Tibial nerve (tissue), 4 donors: ENCODE data around the gene PEBP1. TPM values are rescaled to one million over a fixed set of nuclear protein-coding genes. Genes with fewer than 3 reads are reported as not detected.

Experiments used
- DNase-seq, 2 donors: peaks; one replicate each; pipeline ENCODE4 v3.0.0-alpha.2; 2019; ENCODE audit warnings: low spot score in 2 of 2
- H3K27ac ChIP-seq, 4 donors: fragments of 200-600 bp; sonication (generic) in 3 of 4; one replicate each; pipeline ENCODE4 v1.5.1; 2017 to 2019; ENCODE audit warnings: mild to moderate bottlenecking in 1 of 4
- H3K27me3 ChIP-seq, 2 donors: fragments of 200-600 bp; sonication (generic) in 1 of 2; one replicate each; pipeline versions ENCODE4 v1.5.1 to v1.6.0; 2017 to 2019
- H3K36me3 ChIP-seq, 3 donors: fragments of 200-600 bp; sonication (generic); one replicate each; pipeline ENCODE4 v1.5.1; 2018 to 2019
- H3K4me1 ChIP-seq, 4 donors: fragments of 200-600 bp; sonication (generic) in 3 of 4; one replicate each; pipeline ENCODE4 v1.5.1; 2017 to 2019
- H3K4me3 ChIP-seq, 4 donors: fragments of 200-600 bp; sonication (generic) in 3 of 4; one replicate each; pipeline ENCODE4 v1.5.1; 2017 to 2019; ENCODE audit warnings: mild to moderate bottlenecking in 1 of 4, moderate library complexity in 1 of 4
- H3K9me3 ChIP-seq, 4 donors: fragments of 200-600 bp; sonication (generic) in 3 of 4; one replicate each; pipeline ENCODE4 v1.5.1; 2017 to 2019
- CTCF ChIP-seq, 5 experiments: fragments of 200-600 bp in 3 of 5; fragments of 450-650 bp in 2 of 5; sonication (generic) in 3 of 5; IDR thresholded peaks; one replicate each; pipeline ENCODE4 v1.5.1; 2016 to 2019; ENCODE audit warnings: antibody characterized with exemption in 5 of 5, mild to moderate bottlenecking in 3 of 5, moderate library complexity in 2 of 5
- EP300 ChIP-seq, 2 donors: sonication (generic); formaldehyde crosslinking; IDR thresholded peaks; one replicate each; pipeline ENCODE4 v1.6.1; 2017; ENCODE audit warnings: antibody characterized with exemption in 2 of 2, mild to moderate bottlenecking in 1 of 2
- POLR2A ChIP-seq, 2 donors: fragments of 450-650 bp; IDR thresholded peaks; one replicate each; pipeline ENCODE4 v1.6.1; 2017; ENCODE audit warnings: antibody characterized with exemption in 2 of 2, mild to moderate bottlenecking in 2 of 2, moderate library complexity in 2 of 2
- WGBS, 2 donors: methylation state at CpG; one replicate each; pipeline ENCODE4 v1.1.5; 2018; 5-methylcytosine and 5-hydroxymethylcytosine counted together
- total RNA-seq, 4 donors: library from RNA; depleted of rRNA; stranded (reverse); fragments of >200 nt; gene quantifications; one replicate each; pipeline ENCODE4 v1.1.0, GENCODE V29; 2016

PEBP1 gene
- total RNA-seq, 4 donors from 2014 or later: 380 to 704 (median 496) TPM

DNA sequence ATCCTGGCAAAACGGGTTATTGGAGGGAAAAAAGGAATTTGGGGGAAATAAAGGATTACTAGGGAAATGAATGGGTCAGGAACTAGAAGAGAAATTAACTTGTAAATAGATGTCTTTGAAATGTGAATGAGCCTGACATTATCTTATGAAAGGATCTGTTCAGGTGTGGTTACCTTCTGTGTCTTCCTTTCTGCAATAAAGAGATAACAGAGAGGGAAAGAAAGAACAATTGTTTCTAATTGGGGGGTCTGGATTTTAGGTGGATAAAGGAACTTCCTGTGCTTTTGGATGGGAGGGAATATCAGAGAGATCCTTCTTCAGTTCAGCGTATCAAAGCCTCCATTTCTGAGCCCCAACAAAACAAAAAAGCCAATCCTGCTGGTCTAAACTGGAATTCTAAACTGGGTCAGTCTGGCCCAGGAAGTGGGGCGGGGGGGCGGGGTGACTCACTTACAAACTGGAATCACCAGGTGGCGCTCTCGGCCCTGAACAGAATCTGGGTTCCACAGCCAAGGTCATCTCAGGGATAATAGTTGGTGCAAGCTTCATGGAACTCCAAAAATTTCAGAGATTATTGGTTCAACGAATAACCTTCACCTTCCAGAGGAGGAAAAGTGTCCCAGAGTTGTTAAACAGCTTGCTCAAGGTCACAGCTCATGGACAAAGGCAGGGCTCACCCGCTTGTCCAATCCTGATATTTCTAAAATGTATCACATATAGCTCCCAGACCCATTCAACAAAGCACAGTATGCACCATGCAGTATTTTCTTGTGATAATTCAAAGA lies 15.2 kb upstream of the PEBP1 start:
- WGBS, 2 donors: 15% methylated on average over 8 of the region's 8 CpGs
- Histone ChIP-seq H3K9me3 (no peaks in the 10 kb centered on the region), H3K27me3 (no peaks in the 10 kb centered on the region), H3K27ac (peak overlapping the region; percentile 66 to 88 (median 71)), H3K4me1 (peaks cover 0 to 17% (median 2%) of the 10 kb centered on the region in 4 donors), H3K4me3 (no peak overlapping the region), H3K36me3 (peaks cover 0 to 16% (median 0%) of the 10 kb centered on the region in 3 donors)
- TF ChIP-seq POLR2A (IDR thresholded peaks at IDR 0.05) (no peak), CTCF (IDR thresholded peaks at IDR 0.05) (peak; percentile 33 to 84 (median 79)), EP300 (IDR thresholded peaks at IDR 0.05) (no peak)
- DNase-seq: peak; percentile 60 to 84

GRCh38 chr12:118122264-118122663 lies 13.7 kb upstream of the PEBP1 start:
- peak overlapping the region in 1 of 4 donors; percentile 88 for H3K27ac ChIP-seq
- no peaks in the 10 kb centered on the region for H3K9me3 ChIP-seq
- H3K4me3 ChIP-seq: no peak overlapping the region
- WGBS, 2 donors: 95% methylated on average over 6 of the region's 6 CpGs
- peaks cover 0 to 6% (median 0%) of the 10 kb centered on the region in 3 donors for H3K36me3 ChIP-seq
- DNase-seq: no peak
- peaks cover 0 to 14% (median 2%) of the 10 kb centered on the region in 4 donors for H3K4me1 ChIP-seq
- H3K27me3 ChIP-seq: no peaks in the 10 kb centered on the region
- TF ChIP-seq POLR2A (IDR thresholded peaks at IDR 0.05): no peak
- no peak for TF ChIP-seq EP300 (IDR thresholded peaks at IDR 0.05)
- no peak for TF ChIP-seq CTCF (IDR thresholded peaks at IDR 0.05)

- H3K4me1 ChIP-seq: peaks cover 0 to 14% (median 2%) of the 10 kb centered on the region in 4 donors
- H3K27ac ChIP-seq: no peak overlapping the region
- TF ChIP-seq CTCF (IDR thresholded peaks at IDR 0.05) (no peak), EP300 (IDR thresholded peaks at IDR 0.05) (no peak), POLR2A (IDR thresholded peaks at IDR 0.05) (no peak)
- WGBS, 2 donors: 89 to 94% methylated on average over 5 of the region's 5 CpGs
- no peak overlapping the region for H3K4me3 ChIP-seq
- H3K9me3 ChIP-seq: no peaks in the 10 kb centered on the region
- no peak for DNase-seq
- peaks cover 0 to 6% (median 0%) of the 10 kb centered on the region in 3 donors for H3K36me3 ChIP-seq
- H3K27me3 ChIP-seq: no peaks in the 10 kb centered on the region
Measured at GRCh38 chr12:118124333-118124874, 11.5 kb upstream of the PEBP1 start.

DNA sequence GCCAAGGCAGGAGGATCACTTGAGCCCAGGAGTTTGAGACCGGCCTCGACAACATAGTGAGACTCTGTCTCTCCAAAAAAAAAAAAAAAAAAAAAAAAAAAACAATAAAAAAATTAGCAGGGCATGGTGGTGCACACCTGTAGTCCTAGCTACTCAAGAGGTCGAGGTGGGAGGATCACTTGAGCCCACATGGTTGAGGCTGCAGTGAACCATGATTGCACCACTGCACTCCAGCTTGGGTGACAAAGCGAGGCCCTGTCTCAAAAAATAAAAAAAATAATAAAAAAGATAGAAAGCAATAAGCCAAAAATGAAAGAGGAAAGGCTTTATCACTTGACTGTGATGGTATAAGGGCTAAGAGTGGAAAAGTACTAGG lies 10.2 kb upstream of the PEBP1 start:
- Histone ChIP-seq H3K36me3 (peaks cover 0 to 6% (median 0%) of the 10 kb centered on the region in 3 donors), H3K27ac (no peak overlapping the region), H3K4me3 (no peak overlapping the region), H3K9me3 (no peaks in the 10 kb centered on the region), H3K4me1 (peaks cover 0 to 8% (median under 1%) of the 10 kb centered on the region in 4 donors), H3K27me3 (no peaks in the 10 kb centered on the region)
- no peak for TF ChIP-seq POLR2A (IDR thresholded peaks at IDR 0.05)
- TF ChIP-seq EP300 (IDR thresholded peaks at IDR 0.05): no peak
- TF ChIP-seq CTCF (IDR thresholded peaks at IDR 0.05): no peak
- DNase-seq: no peak
- 94% methylated on average over 4 of the region's 4 CpGs for WGBS, 2 donors

DNA sequence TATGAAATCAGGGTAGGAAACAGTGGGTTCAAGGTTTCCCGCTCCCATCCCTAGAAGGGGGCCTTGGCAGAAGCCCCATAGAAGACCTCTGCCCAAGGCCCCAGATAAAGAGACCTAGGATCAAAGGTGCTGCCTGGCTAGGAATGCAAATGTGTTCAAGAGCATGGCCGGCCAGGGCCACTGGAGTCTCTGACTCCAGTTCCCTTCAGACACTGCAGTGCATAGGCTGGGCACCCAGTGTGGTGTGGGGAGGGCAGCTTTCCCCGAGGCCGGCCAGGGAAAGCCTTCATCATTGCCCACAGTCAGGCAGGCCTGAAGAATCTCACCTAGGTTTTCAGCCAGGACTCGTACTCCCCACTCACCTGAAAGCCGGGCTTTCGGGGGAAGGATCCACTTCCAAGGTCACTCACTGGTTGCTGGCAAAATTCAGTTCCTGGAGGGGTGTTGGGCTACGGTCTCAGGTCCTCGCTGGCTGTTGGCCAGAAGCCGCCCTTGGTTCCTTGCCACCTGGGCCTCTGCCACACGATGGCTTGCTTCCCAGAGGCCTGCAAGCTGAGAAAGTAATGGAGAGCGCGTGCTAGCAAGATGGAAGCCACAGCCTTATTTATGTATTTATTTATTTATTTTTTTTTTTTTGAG lies 9.7 kb upstream of the PEBP1 start:
- no peak overlapping the region for H3K27ac ChIP-seq
- no peaks in the 10 kb centered on the region for H3K9me3 ChIP-seq
- TF ChIP-seq CTCF (IDR thresholded peaks at IDR 0.05): no peak
- no peak for TF ChIP-seq POLR2A (IDR thresholded peaks at IDR 0.05)
- no peak for TF ChIP-seq EP300 (IDR thresholded peaks at IDR 0.05)
- H3K4me3 ChIP-seq: no peak overlapping the region
- H3K36me3 ChIP-seq: peaks cover 0 to 6% (median 0%) of the 10 kb centered on the region in 3 donors
- WGBS, 2 donors: 85 to 90% methylated on average over 12 to 13 of the region's 13 CpGs
- no peaks in the 10 kb centered on the region for H3K27me3 ChIP-seq
- no peak for DNase-seq
- peaks cover 0 to 5% (median 0%) of the 10 kb centered on the region in 4 donors for H3K4me1 ChIP-seq
